GM06990 (cell line): Measurements from ENCODE around the gene SEMA3B.

ENCODE experiments used
- DNase-seq: peaks from one replicate; pipeline ENCODE4 v3.0.0-alpha.2; 2011; ENCODE audit not compliant: insufficient read length; ENCODE audit errors: extremely low read depth
- H3K27me3 ChIP-seq: replicated peaks from 2 replicates; pipeline ENCODE4 v1.6.0; 2011; ENCODE audit warnings: low read length; ENCODE audit not compliant: control insufficient read depth, insufficient read depth
- H3K36me3 ChIP-seq: 2 replicates; pipeline ENCODE4 v1.5.1; 2011; ENCODE audit warnings: low read length; ENCODE audit not compliant: control insufficient read depth, insufficient read depth
- H3K4me3 ChIP-seq: replicated peaks from 2 replicates; pipeline ENCODE4 v1.5.1; 2011; ENCODE audit warnings: low read depth, mild to moderate bottlenecking, control low read depth, low read length
- CTCF ChIP-seq: IDR thresholded peaks from 2 replicates; pipeline ENCODE4 v1.5.1; 2011; ENCODE audit warnings: low read length, control low read depth, mild to moderate bottlenecking, inconsistent platforms; ENCODE audit not compliant: insufficient read depth, poor library complexity, severe bottlenecking

SEMA3B gene

DNA sequence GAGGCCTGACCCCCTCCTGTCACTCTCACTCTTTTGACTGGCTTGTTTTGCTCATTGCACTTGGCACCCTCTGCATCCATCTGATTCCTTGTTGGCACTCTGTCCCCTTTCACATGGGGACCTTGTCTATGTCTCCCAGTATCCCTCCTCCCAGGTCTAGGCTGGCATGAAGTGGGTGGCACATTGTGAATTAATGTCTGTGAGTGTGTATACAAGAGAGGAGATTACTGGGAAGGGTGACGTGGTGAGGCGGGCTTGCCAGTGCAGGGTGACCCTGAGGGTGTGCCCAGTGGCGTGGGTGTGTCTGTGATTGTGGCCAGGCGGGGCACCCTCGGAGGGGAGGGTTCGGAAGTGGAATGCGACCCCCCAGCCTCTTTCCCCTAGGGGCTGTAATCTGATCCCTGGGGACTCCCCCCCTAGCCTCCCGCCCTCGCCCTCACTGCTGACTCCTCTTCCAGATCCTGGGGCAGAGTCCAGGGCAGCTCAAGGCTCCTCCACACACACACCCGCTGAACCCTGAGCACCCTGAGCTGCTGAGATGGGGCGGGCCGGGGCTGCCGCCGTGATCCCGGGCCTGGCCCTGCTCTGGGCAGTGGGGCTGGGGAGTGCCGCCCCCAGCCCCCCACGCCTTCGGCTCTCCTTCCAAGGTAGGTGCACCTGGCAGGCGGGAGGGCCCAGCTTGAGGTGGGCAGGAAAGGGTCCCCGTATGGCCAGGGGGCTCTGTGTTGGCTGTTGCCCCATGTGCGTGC is at the start of gene SEMA3B:
Gene SEMA3B, plus strand, starts transcription at position 445 of the 749 bp plus-strand sequence. Its CDS starts 94 bp downstream, at position 539.
- no peak for DNase-seq
- no peak for TF ChIP-seq CTCF
- Histone ChIP-seq H3K4me3 (no peak within 1 kb of the TSS), H3K36me3 (no peaks in the 10 kb centered on the region), H3K27me3 (no peaks in the 10 kb centered on the region; the same call in 1 of the 2 replicates)

DNA sequence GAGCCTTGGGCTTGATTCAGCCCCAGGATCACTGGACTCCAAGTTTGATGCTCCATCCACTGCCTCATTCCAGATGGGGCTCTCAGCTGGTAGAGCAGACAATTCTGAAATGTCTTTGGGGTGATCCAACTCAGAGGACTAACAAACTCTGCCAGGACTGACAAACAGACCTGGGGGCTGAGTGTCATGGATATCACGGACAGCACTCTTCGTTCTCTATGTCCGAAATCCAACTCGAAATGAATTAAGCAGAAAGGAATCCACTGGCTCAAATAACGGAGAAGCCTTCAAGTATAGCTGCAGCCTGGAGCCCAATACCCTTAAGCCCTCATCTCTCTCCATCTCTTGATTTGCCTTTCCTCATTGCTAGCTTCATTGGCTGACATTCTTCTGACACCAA is 49.7 kb upstream of the SEMA3B start:
- Histone ChIP-seq H3K36me3 (no peaks in the 10 kb centered on the region), H3K4me3 (no peak overlapping the region), H3K27me3 (no peaks in the 10 kb centered on the region; the same call in 1 of the 2 replicates)
- no peak for TF ChIP-seq CTCF
- DNase-seq, result no peak

DNA sequence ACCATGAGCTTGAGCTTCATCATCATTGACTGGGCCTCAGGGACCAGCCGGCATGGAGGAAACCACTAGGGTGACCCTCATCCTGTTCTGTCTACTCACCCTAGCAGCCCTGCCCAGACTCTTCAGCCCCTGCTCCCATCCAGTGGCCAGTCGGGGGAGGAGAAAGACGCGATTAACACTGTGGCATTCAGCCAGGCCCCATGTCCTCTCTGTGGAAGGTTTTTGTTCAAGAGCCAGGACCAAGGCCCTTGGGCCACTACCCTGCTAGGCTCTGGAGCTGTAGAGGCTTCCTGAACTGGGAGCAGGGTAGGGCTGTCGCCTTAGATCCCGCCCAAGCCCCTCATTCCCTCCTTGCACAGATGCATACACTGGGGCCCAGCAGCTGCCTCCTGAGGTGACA is 48.8 kb upstream of the SEMA3B start:
- DNase-seq, result no peak
- Histone ChIP-seq H3K27me3 (no peaks in the 10 kb centered on the region; the same call in 1 of the 2 replicates), H3K36me3 (no peaks in the 10 kb centered on the region), H3K4me3 (no peak overlapping the region)
- no peak for TF ChIP-seq CTCF

- H3K4me3 ChIP-seq, result no peak overlapping the region
- no peaks in the 10 kb centered on the region; the same call in 1 of the 2 replicates for H3K27me3 ChIP-seq
- no peak for DNase-seq
- H3K36me3 ChIP-seq, result no peaks in the 10 kb centered on the region
- no peak for TF ChIP-seq CTCF
These were observed 47.9 kb upstream of the SEMA3B start for GRCh38 chr3:50221051-50221410.

GRCh38 chr3:50221411-50222168 is 47.4 kb upstream of the SEMA3B start:
- no peak overlapping the region for H3K4me3 ChIP-seq
- no peak for DNase-seq
- no peaks in the 10 kb centered on the region for H3K36me3 ChIP-seq
- no peaks in the 10 kb centered on the region; the same call in 1 of the 2 replicates for H3K27me3 ChIP-seq
- no peak for TF ChIP-seq CTCF
